B cell (primary cell): ENCODE data around the gene MED31. TPM values are rescaled to one million over a fixed set of nuclear protein-coding genes. Genes with fewer than 3 reads are reported as not detected.

Source experiments
- ATAC-seq: fragments of 200-7000 bp; cut with Tn5 transposase; one replicate; pipeline ENCODE4 v1.10.0; 2021; ENCODE audit warnings: low read depth, mild to moderate bottlenecking, moderate number of reproducible peaks, moderate library complexity
- CTCF ChIA-PET: fragments of 350-600 bp; sonication (Branson Sonifier 250); formaldehyde crosslinking; loops from one replicate; lab custom pipeline; 2021; ENCODE audit warnings: antibody characterized with exemption, inconsistent platforms; lab: Charles Lee
- POLR2A ChIA-PET: fragments of 350-600 bp; sonication (Branson Sonifier 250); formaldehyde crosslinking; loops from one replicate; lab custom pipeline; 2021; ENCODE audit warnings: antibody characterized with exemption; lab: Charles Lee
- DNase-seq: peaks from one replicate; pipeline ENCODE4 v3.0.0; 2013
- H2AFZ ChIP-seq: 2 replicates; pipeline ENCODE4 v1.6.1; 2012; ENCODE audit warnings: mild to moderate bottlenecking, low read depth, low read length; ENCODE audit not compliant: insufficient read depth, poor library complexity, severe bottlenecking
- H3K27ac ChIP-seq, 2 donors: 1 replicate in 1 of 2; 2 replicates in 1 of 2; pipeline ENCODE4 v1.5.1; 2012 to 2013; ENCODE audit warnings: low read length in 2 of 2, mild to moderate bottlenecking in 2 of 2, moderate library complexity in 1 of 2
- H3K27me3 ChIP-seq, 4 experiments: fragments of 200-600 bp in 1 of 4; sonication (generic) in 1 of 4; replicated peaks in 1 of 4; 1 replicate in 2 of 4; 2 replicates in 2 of 4; pipeline versions ENCODE4 v1.6.1 to v1.7.0; 2013 to 2016; ENCODE audit warnings: low read length in 3 of 4, mild to moderate bottlenecking in 2 of 4, mixed read lengths in 1 of 4, moderate library complexity in 1 of 4; ENCODE audit not compliant: insufficient read depth in 4 of 4, control insufficient read depth in 3 of 4; ENCODE audit errors: control extremely low read depth in 1 of 4
- H3K36me3 ChIP-seq, 2 experiments: replicated peaks in 1 of 2; 1 replicate in 1 of 2; 2 replicates in 1 of 2; pipeline versions ENCODE4 v1.6.1 to v1.7.1; 2013; ENCODE audit warnings: low read length in 1 of 2; ENCODE audit not compliant: insufficient read depth in 2 of 2, control insufficient read depth in 1 of 2; ENCODE audit errors: control extremely low read depth in 1 of 2, extremely low read depth in 1 of 2
- H3K4me1 ChIP-seq, 2 donors: fragments of 200-600 bp in 1 of 2; sonication (generic) in 1 of 2; 1 replicate in 1 of 2; 2 replicates in 1 of 2; pipeline versions ENCODE4 v1.5.1 to v1.6.1; 2013 to 2017; ENCODE audit warnings: low read length in 2 of 2; ENCODE audit not compliant: control insufficient read depth in 2 of 2, insufficient read depth in 2 of 2
- H3K4me2 ChIP-seq: replicated peaks from 2 replicates; pipeline ENCODE3; 2012; ENCODE audit warnings: mild to moderate bottlenecking, low read depth, low read length; ENCODE audit not compliant: poor library complexity, severe bottlenecking
- H3K4me3 ChIP-seq, 5 experiments: fragments of 200-600 bp in 1 of 5; sonication (generic) in 1 of 5; 1 replicate in 3 of 5; 2 replicates in 2 of 5; pipeline versions ENCODE4 v1.5.1 to v1.7.0; 2011 to 2016; ENCODE audit warnings: low read length in 4 of 5, mild to moderate bottlenecking in 4 of 5, low read depth in 2 of 5, control low read depth in 1 of 5, moderate library complexity in 1 of 5; ENCODE audit not compliant: insufficient read depth in 1 of 5; ENCODE audit errors: control extremely low read depth in 1 of 5, extremely low read depth in 1 of 5
- H3K79me2 ChIP-seq: fragments of 200-600 bp; sonication (generic); one replicate; pipeline ENCODE4 v1.6.0; 2016; ENCODE audit warnings: low read length; ENCODE audit not compliant: control insufficient read depth, insufficient read depth
- H3K9ac ChIP-seq: fragments of 200-600 bp; sonication (generic); 2 replicates; pipeline ENCODE4 v1.6.1; 2017; ENCODE audit warnings: mild to moderate bottlenecking, low read length, moderate library complexity
- H3K9me3 ChIP-seq, 3 donors: one replicate each; pipeline versions ENCODE4 v1.6.1 to v1.7.1; 2013; ENCODE audit warnings: low read length in 2 of 3; ENCODE audit not compliant: control insufficient read depth in 2 of 3, insufficient read depth in 1 of 3; ENCODE audit errors: control extremely low read depth in 1 of 3
- H4K20me1 ChIP-seq: 2 replicates; pipeline ENCODE4 v1.6.0; 2012; ENCODE audit warnings: mild to moderate bottlenecking, low read length; ENCODE audit not compliant: insufficient read depth, control insufficient read depth, poor library complexity, severe bottlenecking
- H3K27ac Mint-ChIP-seq: one replicate; pipeline ENCODE4 v1.8.0; 2021; ENCODE audit warnings: mixed read lengths
- H3K27me3 Mint-ChIP-seq: one replicate; pipeline ENCODE4 v1.8.0; 2021; ENCODE audit warnings: mixed read lengths
- H3K4me1 Mint-ChIP-seq: one replicate; pipeline ENCODE4 v1.8.0; 2021; ENCODE audit warnings: mixed read lengths
- H3K4me3 Mint-ChIP-seq: one replicate; pipeline ENCODE4 v1.8.0; 2021; ENCODE audit warnings: mixed read lengths
- H3K9me3 Mint-ChIP-seq: one replicate; pipeline ENCODE4 v1.8.0; 2022; ENCODE audit warnings: mixed read lengths; ENCODE audit not compliant: insufficient read depth
- CTCF ChIP-seq: fragments of 200-600 bp; IDR thresholded peaks from one replicate; pipeline ENCODE4 v1.8.0; 2022; ENCODE audit warnings: antibody characterized with exemption, mild to moderate bottlenecking
- EZH2 ChIP-seq: IDR thresholded peaks from 2 replicates; pipeline ENCODE4 v1.6.1; 2012; ENCODE audit warnings: borderline replicate concordance, low read depth, mild to moderate bottlenecking, moderate library complexity, low read length; ENCODE audit not compliant: insufficient read depth, poor library complexity, severe bottlenecking
- WGBS: methylation state at CpG from one replicate; pipeline ENCODE4 v1.1.5; 2013; ENCODE audit warnings: missing lambda C conversion rate; ENCODE audit not compliant: insufficient coverage; 5-methylcytosine and 5-hydroxymethylcytosine counted together
- intact Hi-C: fragments of 100-400 bp; cut with micrococcal nuclease; formaldehyde crosslinking; loops from one replicate; pipeline ENCODE4 v1.10.0; 2022
- polyA plus RNA-seq: library from polyadenylated mRNA; depleted of rRNA; stranded (reverse); fragments of >200 nt; gene quantifications from 2 replicates; pipeline ENCODE4 v1.2.3, GENCODE V29; 2012
- total RNA-seq, 2 donors: library from RNA; stranded (reverse); fragments of 120-200 nt in 1 of 2; gene quantifications; 1 replicate in 1 of 2; 2 replicates in 1 of 2; pipeline versions ENCODE4 v1.2.3 to v1.2.4, GENCODE V29; 2013 to 2022

The MED31 gene
- total and polyA plus RNA-seq, 2 donors (not counting 1 experiment from before 2014, with no cell fraction given): 9.2 to 25.5 TPM

- H3K36me3 ChIP-seq: peaks cover 5 to 41% of the 10 kb centered on the region in 2 experiments
- POLR2A ChIA-PET: no interaction called here
Observed at GRCh38 chr17:6603744-6604325, 47.6 kb downstream of the MED31 start.

GRCh38 chr17:6602141-6602540, 49.3 kb downstream of the MED31 start:
- H4K20me1 ChIP-seq: no peaks in the 10 kb centered on the region
- H3K4me2 ChIP-seq: no peak overlapping the region
- DNase-seq (no peak), ATAC-seq (no peak)
- no peak overlapping the region for H2AFZ ChIP-seq
- no peak overlapping the region for H3K4me3 Mint-ChIP-seq
- H3K36me3 ChIP-seq: peaks cover 8 to 31% of the 10 kb centered on the region in 2 experiments
- H3K4me1 ChIP-seq: peaks cover 11 to 12% of the 10 kb centered on the region in 2 donors
- no peaks in the 10 kb centered on the region for H3K9me3 Mint-ChIP-seq
- no CpG with 5 or more reads among the region's 2 CpGs for WGBS
- ChIA-PET POLR2A (no interaction called here), CTCF (no interaction called here)
- H3K9me3 ChIP-seq: no peaks in the 10 kb centered on the region
- H3K27me3 Mint-ChIP-seq: no peaks in the 10 kb centered on the region
- H3K4me3 ChIP-seq: no peak overlapping the region
- H3K27ac ChIP-seq: no peak overlapping the region
- intact Hi-C loops: no loop called here
- no peaks in the 10 kb centered on the region for H3K27me3 ChIP-seq
- no peak overlapping the region for H3K9ac ChIP-seq
- H3K27ac Mint-ChIP-seq: no peak overlapping the region
- peaks cover 14% of the 10 kb centered on the region for H3K4me1 Mint-ChIP-seq
- TF ChIP-seq EZH2: no peak
- TF ChIP-seq CTCF: no peak
- H3K79me2 ChIP-seq: no peaks in the 10 kb centered on the region

More at GRCh38 chr17:6603744-6604325, 47.6 kb downstream of the MED31 start:
- no peak overlapping the region for H3K27ac Mint-ChIP-seq
- H3K27ac ChIP-seq: no peak overlapping the region
- no peak for DNase-seq
- H3K27me3 ChIP-seq: no peaks in the 10 kb centered on the region
- no peak overlapping the region for H3K4me3 ChIP-seq
- H3K4me3 Mint-ChIP-seq: no peak overlapping the region
- TF ChIP-seq CTCF (no peak), EZH2 (no peak)
- peaks cover 13% of the 10 kb centered on the region for H3K4me1 Mint-ChIP-seq
- intact Hi-C loops: no loop called here
- CTCF ChIA-PET: no interaction called here
- no peaks in the 10 kb centered on the region for H3K27me3 Mint-ChIP-seq
- no peak for ATAC-seq
- H3K9me3 Mint-ChIP-seq: no peaks in the 10 kb centered on the region
- peaks cover 11 to 12% of the 10 kb centered on the region in 2 donors for H3K4me1 ChIP-seq
- no peak overlapping the region for H2AFZ ChIP-seq
- WGBS: 96% methylated on average over 3 of the region's 3 CpGs
- H3K79me2 ChIP-seq: no peaks in the 10 kb centered on the region
- H3K9ac ChIP-seq: no peak overlapping the region
- no peaks in the 10 kb centered on the region for H3K9me3 ChIP-seq
- no peaks in the 10 kb centered on the region for H4K20me1 ChIP-seq
- H3K4me2 ChIP-seq: no peak overlapping the region
